Panc1 (cell line): Measurements from ENCODE around the gene GPR25.

Experiments used
- POLR2AphosphoS5 ChIP-seq: IDR thresholded peaks from 2 replicates; pipeline ENCODE4 v1.6.1; 2012; ENCODE audit warnings: mild to moderate bottlenecking, low read depth, low read length, moderate library complexity
- TCF7L2 ChIP-seq: IDR thresholded peaks from 2 replicates; pipeline ENCODE4 v1.6.1; 2011; ENCODE audit warnings: mild to moderate bottlenecking, low read depth, low read length, inconsistent platforms
- TF ChIP-seq, protein P1 (sequence below): fragments of 450-650 bp; IDR thresholded peaks from 2 replicates; pipeline ENCODE4 v1.5.1; 2017; ENCODE audit warnings: mild to moderate bottlenecking

GRCh38 chr1:200895443-200895789 is 22.6 kb downstream of the GPR25 start:
- TF ChIP-seq, protein P1, sequence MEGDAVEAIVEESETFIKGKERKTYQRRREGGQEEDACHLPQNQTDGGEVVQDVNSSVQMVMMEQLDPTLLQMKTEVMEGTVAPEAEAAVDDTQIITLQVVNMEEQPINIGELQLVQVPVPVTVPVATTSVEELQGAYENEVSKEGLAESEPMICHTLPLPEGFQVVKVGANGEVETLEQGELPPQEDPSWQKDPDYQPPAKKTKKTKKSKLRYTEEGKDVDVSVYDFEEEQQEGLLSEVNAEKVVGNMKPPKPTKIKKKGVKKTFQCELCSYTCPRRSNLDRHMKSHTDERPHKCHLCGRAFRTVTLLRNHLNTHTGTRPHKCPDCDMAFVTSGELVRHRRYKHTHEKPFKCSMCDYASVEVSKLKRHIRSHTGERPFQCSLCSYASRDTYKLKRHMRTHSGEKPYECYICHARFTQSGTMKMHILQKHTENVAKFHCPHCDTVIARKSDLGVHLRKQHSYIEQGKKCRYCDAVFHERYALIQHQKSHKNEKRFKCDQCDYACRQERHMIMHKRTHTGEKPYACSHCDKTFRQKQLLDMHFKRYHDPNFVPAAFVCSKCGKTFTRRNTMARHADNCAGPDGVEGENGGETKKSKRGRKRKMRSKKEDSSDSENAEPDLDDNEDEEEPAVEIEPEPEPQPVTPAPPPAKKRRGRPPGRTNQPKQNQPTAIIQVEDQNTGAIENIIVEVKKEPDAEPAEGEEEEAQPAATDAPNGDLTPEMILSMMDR = no peak
- TF ChIP-seq TCF7L2 (no peak), POLR2AphosphoS5 (no peak)
